IgD-negative memory B cell (primary cell): ENCODE results near the gene LRRC9. TPM values are rescaled to one million over a fixed set of nuclear protein-coding genes. Genes with fewer than 3 reads are reported as not detected.
A peak's percentile ranks its signal among the peaks of the same experiment; 100 is the strongest.
"Not testable (repeated sequence)": the region's sequence is repeated elsewhere in the genome, so short reads cannot be mapped to it uniquely, and the experiment has no call there.

ENCODE experiments used
- H3K27ac Mint-ChIP-seq, 3 donors: one replicate each; pipeline ENCODE4 v1.8.0; 2020 to 2022; ENCODE audit warnings: mild to moderate bottlenecking in 3 of 3, mixed read lengths in 3 of 3, moderate library complexity in 1 of 3
- H3K27me3 Mint-ChIP-seq: one replicate; pipeline ENCODE4 v1.8.0; 2021; ENCODE audit warnings: mixed read lengths
- H3K36me3 Mint-ChIP-seq: one replicate; pipeline ENCODE4 v1.8.0; 2020; ENCODE audit warnings: mild to moderate bottlenecking, mixed read lengths
- H3K4me1 Mint-ChIP-seq, 3 donors: one replicate each; pipeline ENCODE4 v1.8.0; 2020 to 2022; ENCODE audit warnings: mixed read lengths in 3 of 3, mild to moderate bottlenecking in 1 of 3
- H3K4me3 Mint-ChIP-seq, 4 donors: one replicate each; pipeline ENCODE4 v1.8.0; 2020 to 2022; ENCODE audit warnings: mild to moderate bottlenecking in 4 of 4, mixed read lengths in 4 of 4, moderate library complexity in 3 of 4
- H3K9me3 Mint-ChIP-seq, 3 donors: one replicate each; pipeline ENCODE4 v1.8.0; 2020 to 2021; ENCODE audit warnings: mixed read lengths in 3 of 3, mild to moderate bottlenecking in 1 of 3
- polyA plus RNA-seq: library from polyadenylated mRNA; unstranded; fragments of 300-500 nt; fragmentation: Illumina TruSeq; gene quantifications from one replicate; pipeline ENCODE4 v1.2.3, GENCODE V29; 2021

Gene LRRC9
- polyA plus RNA-seq, 1 donor from 2014 or later: not detected

GRCh38 chr14:59925797-59926196 is 5.9 kb downstream of the LRRC9 start:
- peaks cover 0 to 2% (median under 1%) of the 10 kb centered on the region in 3 donors for H3K4me1 Mint-ChIP-seq

GRCh38 chr14:59926534-59926933 is 6.6 kb downstream of the LRRC9 start:
- H3K9me3 Mint-ChIP-seq: no peaks in the 10 kb centered on the region
- H3K27ac Mint-ChIP-seq: no peak overlapping the region
- H3K27me3 Mint-ChIP-seq: peaks cover 4% of the 10 kb centered on the region
- peaks cover 0 to 2% (median 0%) of the 10 kb centered on the region in 3 donors for H3K4me1 Mint-ChIP-seq
- H3K4me3 Mint-ChIP-seq: no peak overlapping the region
- no peaks in the 10 kb centered on the region for H3K36me3 Mint-ChIP-seq

More at GRCh38 chr14:59925797-59926196, 5.9 kb downstream of the LRRC9 start:
- H3K36me3 Mint-ChIP-seq: no peaks in the 10 kb centered on the region
- H3K4me3 Mint-ChIP-seq: no peak overlapping the region
- H3K27me3 Mint-ChIP-seq: peaks cover 5% of the 10 kb centered on the region
- H3K27ac Mint-ChIP-seq: no peak overlapping the region
- H3K9me3 Mint-ChIP-seq: no peaks in the 10 kb centered on the region

GRCh38 chr14:59931237-59931636 is 11.3 kb downstream of the LRRC9 start:
- H3K4me3 Mint-ChIP-seq: no peak overlapping the region

GRCh38 chr14:59936145-59936544 is 16.2 kb downstream of the LRRC9 start:
- H3K4me3 Mint-ChIP-seq: no peak overlapping the region
- no peak overlapping the region for H3K27ac Mint-ChIP-seq
- H3K27me3 Mint-ChIP-seq: peaks cover 2% of the 10 kb centered on the region
- no peaks in the 10 kb centered on the region for H3K4me1 Mint-ChIP-seq
- no peaks in the 10 kb centered on the region for H3K36me3 Mint-ChIP-seq
- peaks cover 0 to 2% (median 0%) of the 10 kb centered on the region in 3 donors for H3K9me3 Mint-ChIP-seq

More at GRCh38 chr14:59931237-59931636, 11.3 kb downstream of the LRRC9 start:
- no peak overlapping the region for H3K27ac Mint-ChIP-seq
- no peaks in the 10 kb centered on the region for H3K9me3 Mint-ChIP-seq
- H3K4me1 Mint-ChIP-seq: no peaks in the 10 kb centered on the region
- peaks cover 2% of the 10 kb centered on the region for H3K27me3 Mint-ChIP-seq
- no peaks in the 10 kb centered on the region for H3K36me3 Mint-ChIP-seq

GRCh38 chr14:59939828-59940227 is 19.9 kb downstream of the LRRC9 start:
- H3K4me3 Mint-ChIP-seq: no peak overlapping the region
- no peaks in the 10 kb centered on the region for H3K36me3 Mint-ChIP-seq
- H3K27me3 Mint-ChIP-seq: no peaks in the 10 kb centered on the region
- no peak overlapping the region for H3K27ac Mint-ChIP-seq
- peaks cover 1 to 6% (median 5%) of the 10 kb centered on the region in 3 donors for H3K9me3 Mint-ChIP-seq
- H3K4me1 Mint-ChIP-seq: peaks cover 0 to 13% (median 10%) of the 10 kb centered on the region in 3 donors

GRCh38 chr14:59942296-59942862 is 22.4 kb downstream of the LRRC9 start:
- H3K4me3 Mint-ChIP-seq: peak overlapping the region in 1 of 4 donors; percentile 29
- not testable (repeated sequence) for H3K27me3 Mint-ChIP-seq, H3K9me3 Mint-ChIP-seq, H3K36me3 Mint-ChIP-seq
- H3K27ac Mint-ChIP-seq: peak overlapping the region in 1 of 3 donors; percentile 31
- peaks cover 0 to 13% (median 10%) of the 10 kb centered on the region in 3 donors for H3K4me1 Mint-ChIP-seq

- peaks cover 3 to 6% (median 5%) of the 10 kb centered on the region in 3 donors for H3K9me3 Mint-ChIP-seq
- no peak overlapping the region for H3K27ac Mint-ChIP-seq
- no peaks in the 10 kb centered on the region for H3K27me3 Mint-ChIP-seq
- peaks cover 0 to 13% (median 10%) of the 10 kb centered on the region in 3 donors for H3K4me1 Mint-ChIP-seq
- H3K36me3 Mint-ChIP-seq: no peaks in the 10 kb centered on the region
- H3K4me3 Mint-ChIP-seq: no peak overlapping the region
Measured at GRCh38 chr14:59944909-59945308, 25.0 kb downstream of the LRRC9 start.

GRCh38 chr14:59952141-59952540 is 32.2 kb downstream of the LRRC9 start:
- Mint-ChIP-seq H3K9me3 (peaks cover 2 to 35% (median 19%) of the 10 kb centered on the region in 3 donors), H3K4me3 (peak overlapping the region in 1 of 4 donors; percentile 33)
- not testable (repeated sequence) for H3K27me3 Mint-ChIP-seq, H3K4me1 Mint-ChIP-seq, H3K36me3 Mint-ChIP-seq, H3K27ac Mint-ChIP-seq

GRCh38 chr14:59957890-59958289 is 37.9 kb downstream of the LRRC9 start:
- H3K4me3 Mint-ChIP-seq, H3K27me3 Mint-ChIP-seq, H3K27ac Mint-ChIP-seq, H3K4me1 Mint-ChIP-seq, H3K36me3 Mint-ChIP-seq: not testable (repeated sequence)
- peaks cover 4 to 31% (median 19%) of the 10 kb centered on the region in 3 donors for H3K9me3 Mint-ChIP-seq

GRCh38 chr14:59959668-59960067 is 39.7 kb downstream of the LRRC9 start:
- Mint-ChIP-seq H3K27ac (no peak overlapping the region), H3K9me3 (peaks cover 1 to 22% (median 8%) of the 10 kb centered on the region in 3 donors), H3K27me3 (no peaks in the 10 kb centered on the region)

GRCh38 chr14:59961518-59962062 is 41.6 kb downstream of the LRRC9 start:
- Mint-ChIP-seq H3K4me1 (peaks cover 2 to 14% (median 9%) of the 10 kb centered on the region in 3 donors), H3K9me3 (peaks cover 0 to 8% (median 1%) of the 10 kb centered on the region in 3 donors), H3K4me3 (no peak overlapping the region), H3K27ac (no peak overlapping the region), H3K27me3 (no peaks in the 10 kb centered on the region), H3K36me3 (no peaks in the 10 kb centered on the region)

More at GRCh38 chr14:59959668-59960067, 39.7 kb downstream of the LRRC9 start:
- Mint-ChIP-seq H3K4me1 (peaks cover under 1 to 7% (median 2%) of the 10 kb centered on the region in 3 donors), H3K36me3 (peaks cover 3% of the 10 kb centered on the region), H3K4me3 (no peak overlapping the region)

GRCh38 chr14:59964251-59965007 is 44.5 kb downstream of the LRRC9 start:
- Mint-ChIP-seq H3K4me1 (peaks cover 2 to 14% (median 9%) of the 10 kb centered on the region in 3 donors), H3K27me3 (no peaks in the 10 kb centered on the region), H3K9me3 (peaks cover 0 to 2% (median 0%) of the 10 kb centered on the region in 3 donors), H3K36me3 (no peaks in the 10 kb centered on the region), H3K4me3 (peak overlapping the region; percentile 82 to 95 (median 90)), H3K27ac (peak overlapping the region; percentile 83 to 97 (median 94))

GRCh38 chr14:59969319-59969718 is 49.4 kb downstream of the LRRC9 start:
- Mint-ChIP-seq H3K27me3 (no peaks in the 10 kb centered on the region), H3K4me1 (peaks cover 1 to 9% (median 9%) of the 10 kb centered on the region in 3 donors), H3K27ac (no peak overlapping the region), H3K4me3 (peak overlapping the region in 1 of 4 donors; percentile 11), H3K9me3 (peaks cover 0 to 2% (median 0%) of the 10 kb centered on the region in 3 donors), H3K36me3 (no peaks in the 10 kb centered on the region)

- Mint-ChIP-seq H3K4me1 (no peaks in the 10 kb centered on the region), H3K9me3 (no peaks in the 10 kb centered on the region), H3K4me3 (no peak overlapping the region), H3K27ac (no peak overlapping the region), H3K27me3 (peaks cover 3% of the 10 kb centered on the region), H3K36me3 (no peaks in the 10 kb centered on the region)
Measured at GRCh38 chr14:59981564-59981963, 61.6 kb downstream of the LRRC9 start.

GRCh38 chr14:59983048-59983447 is 63.1 kb downstream of the LRRC9 start:
- Mint-ChIP-seq H3K36me3 (peaks cover 1% of the 10 kb centered on the region), H3K27me3 (peaks cover 3% of the 10 kb centered on the region), H3K27ac (no peak overlapping the region), H3K4me3 (no peak overlapping the region), H3K4me1 (no peaks in the 10 kb centered on the region), H3K9me3 (no peaks in the 10 kb centered on the region)
